ENCODE data around the gene NTMT1.

DNA sequence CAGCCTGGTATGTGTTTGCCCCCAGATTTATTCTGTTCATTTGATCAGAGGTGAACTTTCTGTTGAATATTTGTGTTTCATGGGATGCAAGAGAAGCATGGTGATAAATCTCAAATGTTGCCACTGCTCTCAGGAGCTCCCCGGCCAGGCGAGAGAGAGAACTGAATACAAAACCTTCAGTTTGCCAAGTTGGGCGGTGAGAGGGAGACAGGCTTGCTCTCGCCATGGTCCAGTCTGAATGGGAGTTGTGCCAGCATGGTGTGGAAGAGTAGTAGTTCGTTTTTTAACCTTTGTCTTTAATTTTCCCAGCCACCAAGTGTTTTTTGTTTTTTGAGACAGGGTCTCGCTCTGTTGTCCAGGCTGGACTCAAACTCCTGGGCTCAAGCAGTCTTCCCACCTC lies 2.7 kb downstream of the NTMT1 start:
- TF ChIP-seq, protein P1, sequence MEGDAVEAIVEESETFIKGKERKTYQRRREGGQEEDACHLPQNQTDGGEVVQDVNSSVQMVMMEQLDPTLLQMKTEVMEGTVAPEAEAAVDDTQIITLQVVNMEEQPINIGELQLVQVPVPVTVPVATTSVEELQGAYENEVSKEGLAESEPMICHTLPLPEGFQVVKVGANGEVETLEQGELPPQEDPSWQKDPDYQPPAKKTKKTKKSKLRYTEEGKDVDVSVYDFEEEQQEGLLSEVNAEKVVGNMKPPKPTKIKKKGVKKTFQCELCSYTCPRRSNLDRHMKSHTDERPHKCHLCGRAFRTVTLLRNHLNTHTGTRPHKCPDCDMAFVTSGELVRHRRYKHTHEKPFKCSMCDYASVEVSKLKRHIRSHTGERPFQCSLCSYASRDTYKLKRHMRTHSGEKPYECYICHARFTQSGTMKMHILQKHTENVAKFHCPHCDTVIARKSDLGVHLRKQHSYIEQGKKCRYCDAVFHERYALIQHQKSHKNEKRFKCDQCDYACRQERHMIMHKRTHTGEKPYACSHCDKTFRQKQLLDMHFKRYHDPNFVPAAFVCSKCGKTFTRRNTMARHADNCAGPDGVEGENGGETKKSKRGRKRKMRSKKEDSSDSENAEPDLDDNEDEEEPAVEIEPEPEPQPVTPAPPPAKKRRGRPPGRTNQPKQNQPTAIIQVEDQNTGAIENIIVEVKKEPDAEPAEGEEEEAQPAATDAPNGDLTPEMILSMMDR (IDR thresholded peaks at IDR 0.05): no peak
- TF ChIP-seq POLR2AphosphoS5 (IDR thresholded peaks at IDR 0.05) (no peak), POLR2A (IDR thresholded peaks at IDR 0.05; ENCODE audit: low read depth) (no peak), EP300 (IDR thresholded peaks at IDR 0.05) (no peak)

Data from esophagus muscularis mucosa (tissue), 4 donors.